ENCODE data around the gene WDR43.
A peak's percentile ranks its signal among the peaks of the same experiment; 100 is the strongest.
"Not testable (repeated sequence)": the region's sequence is repeated elsewhere in the genome, so short reads cannot be mapped to it uniquely, and the experiment has no call there.

The WDR43 gene

GRCh38 chr2:28962505-28962904, 68.0 kb downstream of the WDR43 start:
- DNase-seq (ENCODE audit: low read depth), result no peak

GRCh38 chr2:28970464-28971160, 76.1 kb downstream of the WDR43 start:
- DNase-seq (ENCODE audit: low read depth), result no peak

- DNase-seq (ENCODE audit: low read depth), result no peak
These were observed 78.4 kb downstream of the WDR43 start for GRCh38 chr2:28972778-28973335.

- DNase-seq (ENCODE audit: low read depth), result no peak
These were observed 79.8 kb downstream of the WDR43 start for GRCh38 chr2:28974252-28974651.

- no peak for DNase-seq (ENCODE audit: low read depth)
These were observed 81.2 kb downstream of the WDR43 start for GRCh38 chr2:28975671-28976070.

GRCh38 chr2:28976584-28976983, 82.1 kb downstream of the WDR43 start:
- DNase-seq (ENCODE audit: low read depth), result no peak

GRCh38 chr2:28977176-28977875, 82.9 kb downstream of the WDR43 start:
- no peak for DNase-seq (ENCODE audit: low read depth)

GRCh38 chr2:28978001-28978400, 83.5 kb downstream of the WDR43 start:
- not testable (repeated sequence) for DNase-seq (ENCODE audit: low read depth)

- DNase-seq (ENCODE audit: low read depth), result no peak
These were observed 84.1 kb downstream of the WDR43 start for GRCh38 chr2:28978606-28979005.

- DNase-seq (ENCODE audit: low read depth), result no peak
These were observed 84.6 kb downstream of the WDR43 start for GRCh38 chr2:28979041-28979440.

- DNase-seq (ENCODE audit: low read depth), result no peak
These were observed 85.3 kb downstream of the WDR43 start for GRCh38 chr2:28979576-28980366.

GRCh38 chr2:28980368-28981015, 86.0 kb downstream of the WDR43 start:
- no peak for DNase-seq (ENCODE audit: low read depth)

GRCh38 chr2:28981016-28981441, 86.6 kb downstream of the WDR43 start, which contains the start of gene TOGARAM2:
Gene TOGARAM2, plus strand, starts transcription at chr2:28981298. Its CDS starts 13,537 bp downstream, at chr2:28994835.
- no peak for DNase-seq (ENCODE audit: low read depth)

GRCh38 chr2:28981620-28982376, 87.3 kb downstream of the WDR43 start:
- no peak for DNase-seq (ENCODE audit: low read depth)

- no peak for DNase-seq (ENCODE audit: low read depth)
These were observed 88.0 kb downstream of the WDR43 start for GRCh38 chr2:28982381-28982950.

- no peak for DNase-seq (ENCODE audit: low read depth)
These were observed 92.0 kb downstream of the WDR43 start for GRCh38 chr2:28986429-28986828.

- no peak for DNase-seq (ENCODE audit: low read depth)
These were observed 95.5 kb downstream of the WDR43 start for GRCh38 chr2:28989973-28990372.

GRCh38 chr2:28990445-28990844, 96.0 kb downstream of the WDR43 start:
- no peak for DNase-seq (ENCODE audit: low read depth)

- peak; percentile 45 for DNase-seq (ENCODE audit: low read depth)
These were observed 96.6 kb downstream of the WDR43 start for GRCh38 chr2:28991021-28991420.

GRCh38 chr2:28991460-28991859, 97.0 kb downstream of the WDR43 start:
- DNase-seq (ENCODE audit: low read depth), result no peak
